ENCODE measurements around the gene NMNAT3. TPM values are rescaled to one million over a fixed set of nuclear protein-coding genes. Genes with fewer than 3 reads are reported as not detected.
A peak's percentile ranks its signal among the peaks of the same experiment; 100 is the strongest.

NMNAT3 gene
- total and polyA plus RNA-seq, 2 experiments from 2014 or later: 8.3 to 9.2 TPM

DNA sequence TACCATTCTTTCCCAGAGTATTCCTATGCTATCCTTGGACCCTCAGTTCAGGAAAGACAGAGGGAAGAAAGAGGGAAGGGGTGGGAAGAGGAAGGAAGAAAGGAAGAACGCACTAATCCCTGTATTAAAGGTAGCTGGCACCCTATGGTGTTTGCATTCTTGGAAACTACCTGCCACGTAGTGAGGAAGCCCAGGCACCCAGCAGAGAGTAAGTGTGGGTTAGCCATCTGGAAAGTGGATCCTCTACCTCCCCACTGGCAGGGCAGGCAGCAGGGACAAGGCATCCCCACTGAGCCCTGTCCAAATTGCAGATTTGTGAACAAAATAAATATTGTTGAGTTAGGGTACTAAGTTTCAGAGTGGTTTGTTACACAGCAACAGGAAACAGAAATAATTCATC lies 147.1 kb downstream of the NMNAT3 start:
- Mint-ChIP-seq H3K4me1 (peaks cover 50% of the 10 kb centered on the region), H3K9me3 (no peaks in the 10 kb centered on the region), H3K27ac (no peak overlapping the region), H3K4me3 (no peak overlapping the region), H3K27me3 (ENCODE audit: insufficient read depth, low read depth, poor library complexity) (peaks cover 7% of the 10 kb centered on the region), H3K36me3 (ENCODE audit: low read depth) (no peaks in the 10 kb centered on the region; the same call in 2 of the 3 replicates)
- peak; percentile 17; the same call in 2 of the 3 replicates for ATAC-seq
- Histone ChIP-seq H3K9me2 (ENCODE audit: insufficient read depth) (no peaks in the 10 kb centered on the region), H3K4me3 (no peak overlapping the region), H3K27ac (ENCODE audit: low read depth) (no peak overlapping the region), H3K79me2 (replicated peaks; ENCODE audit: insufficient read depth) (no peaks in the 10 kb centered on the region), H3K4me2 (no peak overlapping the region), H4K20me1 (replicated peaks; ENCODE audit: insufficient read depth) (peaks cover 3% of the 10 kb centered on the region; the same call in 1 of the 2 replicates), H3K4me1 (ENCODE audit: insufficient read depth) (peaks cover 32% of the 10 kb centered on the region), H3K27me3 (ENCODE audit: insufficient read depth) (no peaks in the 10 kb centered on the region), H3K36me3 (ENCODE audit: insufficient read depth) (no peaks in the 10 kb centered on the region), H2AFZ (no peak overlapping the region), H3F3A (replicated peaks; ENCODE audit: low read depth) (no peaks in the 10 kb centered on the region)
- TF ChIP-seq, protein P1, sequence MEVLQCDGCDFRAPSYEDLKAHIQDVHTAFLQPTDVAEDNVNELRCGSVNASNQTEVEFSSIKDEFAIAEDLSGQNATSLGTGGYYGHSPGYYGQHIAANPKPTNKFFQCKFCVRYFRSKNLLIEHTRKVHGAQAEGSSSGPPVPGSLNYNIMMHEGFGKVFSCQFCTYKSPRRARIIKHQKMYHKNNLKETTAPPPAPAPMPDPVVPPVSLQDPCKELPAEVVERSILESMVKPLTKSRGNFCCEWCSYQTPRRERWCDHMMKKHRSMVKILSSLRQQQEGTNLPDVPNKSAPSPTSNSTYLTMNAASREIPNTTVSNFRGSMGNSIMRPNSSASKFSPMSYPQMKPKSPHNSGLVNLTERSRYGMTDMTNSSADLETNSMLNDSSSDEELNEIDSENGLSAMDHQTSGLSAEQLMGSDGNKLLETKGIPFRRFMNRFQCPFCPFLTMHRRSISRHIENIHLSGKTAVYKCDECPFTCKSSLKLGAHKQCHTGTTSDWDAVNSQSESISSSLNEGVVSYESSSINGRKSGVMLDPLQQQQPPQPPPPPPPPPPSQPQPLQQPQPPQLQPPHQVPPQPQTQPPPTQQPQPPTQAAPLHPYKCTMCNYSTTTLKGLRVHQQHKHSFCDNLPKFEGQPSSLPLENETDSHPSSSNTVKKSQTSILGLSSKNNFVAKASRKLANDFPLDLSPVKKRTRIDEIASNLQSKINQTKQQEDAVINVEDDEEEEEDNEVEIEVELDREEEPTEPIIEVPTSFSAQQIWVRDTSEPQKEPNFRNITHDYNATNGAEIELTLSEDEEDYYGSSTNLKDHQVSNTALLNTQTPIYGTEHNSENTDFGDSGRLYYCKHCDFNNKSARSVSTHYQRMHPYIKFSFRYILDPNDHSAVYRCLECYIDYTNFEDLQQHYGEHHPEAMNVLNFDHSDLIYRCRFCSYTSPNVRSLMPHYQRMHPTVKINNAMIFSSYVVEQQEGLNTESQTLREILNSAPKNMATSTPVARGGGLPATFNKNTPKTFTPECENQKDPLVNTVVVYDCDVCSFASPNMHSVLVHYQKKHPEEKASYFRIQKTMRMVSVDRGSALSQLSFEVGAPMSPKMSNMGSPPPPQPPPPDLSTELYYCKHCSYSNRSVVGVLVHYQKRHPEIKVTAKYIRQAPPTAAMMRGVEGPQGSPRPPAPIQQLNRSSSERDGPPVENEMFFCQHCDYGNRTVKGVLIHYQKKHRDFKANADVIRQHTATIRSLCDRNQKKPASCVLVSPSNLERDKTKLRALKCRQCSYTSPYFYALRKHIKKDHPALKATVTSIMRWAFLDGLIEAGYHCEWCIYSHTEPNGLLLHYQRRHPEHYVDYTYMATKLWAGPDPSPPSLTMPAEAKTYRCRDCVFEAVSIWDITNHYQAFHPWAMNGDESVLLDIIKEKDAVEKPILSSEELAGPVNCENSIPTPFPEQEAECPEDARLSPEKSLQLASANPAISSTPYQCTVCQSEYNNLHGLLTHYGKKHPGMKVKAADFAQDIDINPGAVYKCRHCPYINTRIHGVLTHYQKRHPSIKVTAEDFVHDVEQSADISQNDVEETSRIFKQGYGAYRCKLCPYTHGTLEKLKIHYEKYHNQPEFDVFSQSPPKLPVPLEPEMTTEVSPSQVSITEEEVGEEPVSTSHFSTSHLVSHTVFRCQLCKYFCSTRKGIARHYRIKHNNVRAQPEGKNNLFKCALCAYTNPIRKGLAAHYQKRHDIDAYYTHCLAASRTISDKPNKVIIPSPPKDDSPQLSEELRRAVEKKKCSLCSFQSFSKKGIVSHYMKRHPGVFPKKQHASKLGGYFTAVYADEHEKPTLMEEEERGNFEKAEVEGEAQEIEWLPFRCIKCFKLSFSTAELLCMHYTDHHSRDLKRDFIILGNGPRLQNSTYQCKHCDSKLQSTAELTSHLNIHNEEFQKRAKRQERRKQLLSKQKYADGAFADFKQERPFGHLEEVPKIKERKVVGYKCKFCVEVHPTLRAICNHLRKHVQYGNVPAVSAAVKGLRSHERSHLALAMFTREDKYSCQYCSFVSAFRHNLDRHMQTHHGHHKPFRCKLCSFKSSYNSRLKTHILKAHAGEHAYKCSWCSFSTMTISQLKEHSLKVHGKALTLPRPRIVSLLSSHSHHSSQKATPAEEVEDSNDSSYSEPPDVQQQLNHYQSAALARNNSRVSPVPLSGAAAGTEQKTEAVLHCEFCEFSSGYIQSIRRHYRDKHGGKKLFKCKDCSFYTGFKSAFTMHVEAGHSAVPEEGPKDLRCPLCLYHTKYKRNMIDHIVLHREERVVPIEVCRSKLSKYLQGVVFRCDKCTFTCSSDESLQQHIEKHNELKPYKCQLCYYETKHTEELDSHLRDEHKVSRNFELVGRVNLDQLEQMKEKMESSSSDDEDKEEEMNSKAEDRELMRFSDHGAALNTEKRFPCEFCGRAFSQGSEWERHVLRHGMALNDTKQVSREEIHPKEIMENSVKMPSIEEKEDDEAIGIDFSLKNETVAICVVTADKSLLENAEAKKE (CRISPR knock-in tag; IDR thresholded peaks at IDR 0.05): no peak
- TF ChIP-seq ZNF331 (CRISPR knock-in tag; IDR thresholded peaks at IDR 0.05; ENCODE audit: low read depth): no peak
- TF ChIP-seq, protein P2, sequence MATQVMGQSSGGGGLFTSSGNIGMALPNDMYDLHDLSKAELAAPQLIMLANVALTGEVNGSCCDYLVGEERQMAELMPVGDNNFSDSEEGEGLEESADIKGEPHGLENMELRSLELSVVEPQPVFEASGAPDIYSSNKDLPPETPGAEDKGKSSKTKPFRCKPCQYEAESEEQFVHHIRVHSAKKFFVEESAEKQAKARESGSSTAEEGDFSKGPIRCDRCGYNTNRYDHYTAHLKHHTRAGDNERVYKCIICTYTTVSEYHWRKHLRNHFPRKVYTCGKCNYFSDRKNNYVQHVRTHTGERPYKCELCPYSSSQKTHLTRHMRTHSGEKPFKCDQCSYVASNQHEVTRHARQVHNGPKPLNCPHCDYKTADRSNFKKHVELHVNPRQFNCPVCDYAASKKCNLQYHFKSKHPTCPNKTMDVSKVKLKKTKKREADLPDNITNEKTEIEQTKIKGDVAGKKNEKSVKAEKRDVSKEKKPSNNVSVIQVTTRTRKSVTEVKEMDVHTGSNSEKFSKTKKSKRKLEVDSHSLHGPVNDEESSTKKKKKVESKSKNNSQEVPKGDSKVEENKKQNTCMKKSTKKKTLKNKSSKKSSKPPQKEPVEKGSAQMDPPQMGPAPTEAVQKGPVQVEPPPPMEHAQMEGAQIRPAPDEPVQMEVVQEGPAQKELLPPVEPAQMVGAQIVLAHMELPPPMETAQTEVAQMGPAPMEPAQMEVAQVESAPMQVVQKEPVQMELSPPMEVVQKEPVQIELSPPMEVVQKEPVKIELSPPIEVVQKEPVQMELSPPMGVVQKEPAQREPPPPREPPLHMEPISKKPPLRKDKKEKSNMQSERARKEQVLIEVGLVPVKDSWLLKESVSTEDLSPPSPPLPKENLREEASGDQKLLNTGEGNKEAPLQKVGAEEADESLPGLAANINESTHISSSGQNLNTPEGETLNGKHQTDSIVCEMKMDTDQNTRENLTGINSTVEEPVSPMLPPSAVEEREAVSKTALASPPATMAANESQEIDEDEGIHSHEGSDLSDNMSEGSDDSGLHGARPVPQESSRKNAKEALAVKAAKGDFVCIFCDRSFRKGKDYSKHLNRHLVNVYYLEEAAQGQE (IDR thresholded peaks at IDR 0.05; ENCODE audit: unreplicated experiment): no peak
- TF ChIP-seq CREB1 (CRISPR knock-in tag; IDR thresholded peaks at IDR 0.05; ENCODE audit: low read depth): no peak
- TF ChIP-seq NANOG (IDR thresholded peaks at IDR 0.05; ENCODE audit: borderline replicate concordance): no peak
- TF ChIP-seq, protein P3, sequence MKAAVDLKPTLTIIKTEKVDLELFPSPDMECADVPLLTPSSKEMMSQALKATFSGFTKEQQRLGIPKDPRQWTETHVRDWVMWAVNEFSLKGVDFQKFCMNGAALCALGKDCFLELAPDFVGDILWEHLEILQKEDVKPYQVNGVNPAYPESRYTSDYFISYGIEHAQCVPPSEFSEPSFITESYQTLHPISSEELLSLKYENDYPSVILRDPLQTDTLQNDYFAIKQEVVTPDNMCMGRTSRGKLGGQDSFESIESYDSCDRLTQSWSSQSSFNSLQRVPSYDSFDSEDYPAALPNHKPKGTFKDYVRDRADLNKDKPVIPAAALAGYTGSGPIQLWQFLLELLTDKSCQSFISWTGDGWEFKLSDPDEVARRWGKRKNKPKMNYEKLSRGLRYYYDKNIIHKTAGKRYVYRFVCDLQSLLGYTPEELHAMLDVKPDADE (IDR thresholded peaks at IDR 0.05): no peak
- no peak for TF ChIP-seq EZH2 (IDR thresholded peaks at IDR 0.05; ENCODE audit: low read depth, unreplicated experiment)
- TF ChIP-seq, protein P4, sequence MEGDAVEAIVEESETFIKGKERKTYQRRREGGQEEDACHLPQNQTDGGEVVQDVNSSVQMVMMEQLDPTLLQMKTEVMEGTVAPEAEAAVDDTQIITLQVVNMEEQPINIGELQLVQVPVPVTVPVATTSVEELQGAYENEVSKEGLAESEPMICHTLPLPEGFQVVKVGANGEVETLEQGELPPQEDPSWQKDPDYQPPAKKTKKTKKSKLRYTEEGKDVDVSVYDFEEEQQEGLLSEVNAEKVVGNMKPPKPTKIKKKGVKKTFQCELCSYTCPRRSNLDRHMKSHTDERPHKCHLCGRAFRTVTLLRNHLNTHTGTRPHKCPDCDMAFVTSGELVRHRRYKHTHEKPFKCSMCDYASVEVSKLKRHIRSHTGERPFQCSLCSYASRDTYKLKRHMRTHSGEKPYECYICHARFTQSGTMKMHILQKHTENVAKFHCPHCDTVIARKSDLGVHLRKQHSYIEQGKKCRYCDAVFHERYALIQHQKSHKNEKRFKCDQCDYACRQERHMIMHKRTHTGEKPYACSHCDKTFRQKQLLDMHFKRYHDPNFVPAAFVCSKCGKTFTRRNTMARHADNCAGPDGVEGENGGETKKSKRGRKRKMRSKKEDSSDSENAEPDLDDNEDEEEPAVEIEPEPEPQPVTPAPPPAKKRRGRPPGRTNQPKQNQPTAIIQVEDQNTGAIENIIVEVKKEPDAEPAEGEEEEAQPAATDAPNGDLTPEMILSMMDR (conservative IDR thresholded peaks at IDR 0.05; ENCODE audit: low read depth in 2 of 2): no peak
- no peak for TF ChIP-seq JUNB (IDR thresholded peaks at IDR 0.05; ENCODE audit: unreplicated experiment)
- TF ChIP-seq STAT1 (IDR thresholded peaks at IDR 0.05; ENCODE audit: unreplicated experiment): no peak
- no peak for TF ChIP-seq POLR2AphosphoS5 (IDR thresholded peaks at IDR 0.05; ENCODE audit: low read depth)
- TF ChIP-seq ZNF114 (CRISPR knock-in tag; IDR thresholded peaks at IDR 0.05): no peak
- DNase-seq (ENCODE audit: low spot score): no peak

All from GM23338 (cell line).